HUES64 (cell line): Measurements from ENCODE around the gene GOLGA6D.
"Not testable (repeated sequence)": the region's sequence is repeated elsewhere in the genome, so short reads cannot be mapped to it uniquely, and the experiment has no call there.

Experiments
- H3K27ac ChIP-seq: 2 replicates; pipeline ENCODE4 v1.7.0; 2013; ENCODE audit warnings: low read depth, low read length, inconsistent platforms
- H3K27me3 ChIP-seq: 2 replicates; pipeline ENCODE4 v1.6.1; 2013; ENCODE audit warnings: mild to moderate bottlenecking, low read length; ENCODE audit not compliant: insufficient read depth
- H3K36me3 ChIP-seq: 2 replicates; pipeline ENCODE4 v1.6.1; 2013; ENCODE audit warnings: mild to moderate bottlenecking, low read length; ENCODE audit not compliant: insufficient read depth
- H3K4me1 ChIP-seq: 2 replicates; pipeline ENCODE4 v1.6.1; 2013; ENCODE audit warnings: mild to moderate bottlenecking, low read length, moderate library complexity; ENCODE audit not compliant: insufficient read depth
- H3K4me3 ChIP-seq: 2 replicates; pipeline ENCODE4 v1.5.1; 2013; ENCODE audit warnings: mild to moderate bottlenecking, low read length, moderate library complexity
- H3K9ac ChIP-seq: 2 replicates; pipeline ENCODE4 v1.6.1; 2013; ENCODE audit warnings: mild to moderate bottlenecking, low read depth, low read length
- H3K9me3 ChIP-seq: 2 replicates; pipeline ENCODE4 v1.6.1; 2013; ENCODE audit warnings: low read depth, low read length; ENCODE audit not compliant: insufficient read depth
- WGBS: fragments of 150-250, 120-280 bp; methylation state at CpG from one replicate; pipeline ENCODE4 v1.1.7; 2013; ENCODE audit warnings: missing lambda C conversion rate; 5-methylcytosine and 5-hydroxymethylcytosine counted together

GOLGA6D gene

DNA sequence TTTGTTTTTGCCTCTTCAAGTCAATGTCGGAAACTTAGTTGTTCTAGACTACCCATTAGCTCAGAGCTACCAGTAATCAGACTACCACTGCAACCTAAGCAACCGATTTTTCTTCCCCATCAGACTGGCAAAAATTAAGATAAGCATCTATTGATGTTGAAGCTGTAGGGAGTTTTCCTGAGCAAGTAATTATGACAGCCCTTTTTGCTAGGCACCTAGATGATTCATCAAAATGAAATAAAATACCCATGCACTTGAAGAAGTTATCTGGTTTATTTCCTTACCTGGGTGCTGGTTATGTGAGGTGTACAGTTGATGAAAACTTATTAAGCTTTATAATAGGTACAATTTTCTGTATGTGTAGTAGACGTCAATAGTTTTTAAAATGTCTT lies 52.7 kb downstream of the GOLGA6D start:
- H3K4me1 ChIP-seq, result peaks cover 7% of the 10 kb centered on the region; the same call in 1 of the 2 replicates
- no peak overlapping the region for H3K27ac ChIP-seq
- peak overlapping the region; percentile 75 for H3K9ac ChIP-seq
- H3K27me3 ChIP-seq, result no peaks in the 10 kb centered on the region
- H3K4me3 ChIP-seq, result peak overlapping the region; percentile 85
- WGBS, result 59% methylated on average over 2 of the region's 3 CpGs
- no peaks in the 10 kb centered on the region for H3K9me3 ChIP-seq
- peaks cover 17% of the 10 kb centered on the region for H3K36me3 ChIP-seq

GRCh38 chr15:75335705-75336355 lies 53.2 kb downstream of the GOLGA6D start, which contains the start of gene COMMD4:
Gene COMMD4 (plus strand): TSS chr15:75336063. CDS start chr15:75336090, 27 bp downstream.
- 2% methylated on average over 42 of the region's 42 CpGs for WGBS
- peak within 1 kb of the TSS; percentile 48; the same call in 1 of the 2 replicates for H3K27ac ChIP-seq
- H3K4me1 ChIP-seq, result peaks cover 7% of the 10 kb centered on the region; the same call in 1 of the 2 replicates
- no peaks in the 10 kb centered on the region for H3K9me3 ChIP-seq
- peak within 1 kb of the TSS; percentile 90 for H3K9ac ChIP-seq
- H3K27me3 ChIP-seq, result no peaks in the 10 kb centered on the region
- peaks cover 18% of the 10 kb centered on the region for H3K36me3 ChIP-seq
- peak within 1 kb of the TSS; percentile 85 for H3K4me3 ChIP-seq

- H3K9ac ChIP-seq, result no peak overlapping the region
- no peaks in the 10 kb centered on the region for H3K9me3 ChIP-seq
- H3K27ac ChIP-seq, result no peak overlapping the region
- peaks cover 24% of the 10 kb centered on the region for H3K36me3 ChIP-seq
- WGBS, result 95% methylated on average over 11 of the region's 11 CpGs
- no peaks in the 10 kb centered on the region for H3K27me3 ChIP-seq
- peaks cover 7% of the 10 kb centered on the region; the same call in 1 of the 2 replicates for H3K4me1 ChIP-seq
- H3K4me3 ChIP-seq, result no peak overlapping the region
Measured at GRCh38 chr15:75338661-75339240, 56.1 kb downstream of the GOLGA6D start.

GRCh38 chr15:75339531-75340240 lies 57.1 kb downstream of the GOLGA6D start:
- H3K4me1 ChIP-seq, result peaks cover 7% of the 10 kb centered on the region; the same call in 1 of the 2 replicates
- no peaks in the 10 kb centered on the region; the same call in 1 of the 2 replicates for H3K27me3 ChIP-seq
- H3K4me3 ChIP-seq, result no peak overlapping the region
- no peaks in the 10 kb centered on the region for H3K9me3 ChIP-seq
- peaks cover 24% of the 10 kb centered on the region for H3K36me3 ChIP-seq
- H3K9ac ChIP-seq, result no peak overlapping the region
- 94% methylated on average over 13 of the region's 13 CpGs for whole genome bisulfite sequencing
- no peak overlapping the region for H3K27ac ChIP-seq

DNA sequence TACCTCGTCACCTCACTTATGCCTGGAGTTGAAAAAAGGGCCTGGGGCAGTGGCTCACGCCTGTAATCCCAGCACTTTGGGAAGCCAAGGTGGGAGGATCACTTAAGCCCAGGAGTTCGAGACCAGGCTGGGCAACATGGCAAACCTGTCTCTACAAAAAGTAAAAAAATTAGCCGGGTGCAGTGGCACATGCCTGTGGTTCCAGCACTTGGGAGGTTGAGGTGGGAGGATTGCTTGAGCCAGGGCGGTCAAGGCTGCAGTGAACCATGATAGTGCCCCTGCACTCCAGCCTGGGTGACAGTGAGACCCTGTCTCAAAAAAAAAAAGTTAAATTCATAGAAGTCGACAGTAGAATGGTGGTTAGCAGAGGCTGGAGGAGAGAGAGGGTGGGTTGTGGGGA lies 59.6 kb downstream of the GOLGA6D start:
- Histone ChIP-seq H3K4me3 (no peak overlapping the region), H3K9ac (no peak overlapping the region), H3K27ac (no peak overlapping the region), H3K9me3 (no peaks in the 10 kb centered on the region), H3K4me1 (no peaks in the 10 kb centered on the region), H3K27me3 (peaks cover 19% of the 10 kb centered on the region), H3K36me3 (peaks cover 24% of the 10 kb centered on the region)
- 86% methylated on average over 6 of the region's 6 CpGs for WGBS

DNA sequence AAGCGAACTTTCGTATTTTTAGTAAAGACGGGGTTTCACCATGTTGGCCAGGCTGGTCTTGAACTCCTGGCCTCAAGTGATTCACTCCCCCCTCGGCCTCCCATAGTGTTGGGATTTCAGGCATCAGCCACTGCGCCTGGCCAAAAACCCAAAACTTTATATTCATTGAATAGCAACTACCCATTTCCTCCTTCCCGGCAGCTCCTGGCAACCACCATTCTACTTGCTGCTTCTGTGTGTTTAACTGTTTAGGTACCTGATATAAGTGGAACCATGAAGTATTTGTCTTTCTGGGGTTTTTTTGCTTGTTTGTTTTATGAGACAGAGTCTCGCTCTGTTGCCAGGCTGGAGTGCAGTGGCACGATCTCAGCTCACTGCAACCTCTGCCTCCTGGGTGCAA lies 61.3 kb downstream of the GOLGA6D start:
- 73% methylated on average over 8 of the region's 8 CpGs for WGBS
- H3K27ac ChIP-seq, H3K4me1 ChIP-seq, H3K4me3 ChIP-seq, H3K9me3 ChIP-seq: not testable (repeated sequence)
- Histone ChIP-seq H3K36me3 (peaks cover 19% of the 10 kb centered on the region), H3K9ac (0 out of 2 replicates have a peak overlapping the region, but pooled peaks have one; percentile 12), H3K27me3 (peaks cover 37% of the 10 kb centered on the region)
